Endothelial cell of umbilical vein (primary cell): Measurements from ENCODE around the gene MCM8. TPM values are rescaled to one million over a fixed set of nuclear protein-coding genes. Genes with fewer than 3 reads are reported as not detected.

Experiments
- BruUV-seq: library from RNA; stranded (reverse); fragments of 400-500 nt; replicated peaks from 2 replicates; lab custom pipeline; 2021; lab: Mats Ljungman, UMichigan
- CTCF ChIA-PET: fragments of 300-600, 350-600 bp; sonication (Branson Sonifier 250); formaldehyde crosslinking; loops from one replicate; lab custom pipeline; 2021; ENCODE audit warnings: antibody characterized with exemption, inconsistent platforms; lab: Charles Lee
- POLR2A ChIA-PET: fragments of 300-600, 350-600 bp; sonication (Branson Sonifier 250); formaldehyde crosslinking; loops from one replicate; lab custom pipeline; 2021; ENCODE audit warnings: antibody characterized with exemption, inconsistent platforms; lab: Charles Lee
- DNase-seq: peaks from one replicate; pipeline ENCODE4 v3.0.0-alpha.2; 2011; ENCODE audit warnings: low read depth, low spot score
- FAIRE-seq: peaks from 2 replicates; lab custom pipeline; 2011; peaks lifted over from hg19 to GRCh38; lab: Jason Lieb, UNC
- H2AFZ ChIP-seq: 2 replicates; pipeline ENCODE4 v1.6.0; 2012; ENCODE audit warnings: low read depth, low read length, control low read depth, inconsistent platforms
- H3K27ac ChIP-seq: 2 replicates; pipeline ENCODE4 v1.5.1; 2011; ENCODE audit warnings: low read depth, mild to moderate bottlenecking, control low read depth, low read length, moderate library complexity; ENCODE audit not compliant: insufficient read depth
- H3K27me3 ChIP-seq, 2 experiments: 2 replicates each; pipeline versions ENCODE4 v1.6.0 to v1.6.1; 2011; ENCODE audit warnings: low read length in 2 of 2, mixed read lengths in 1 of 2; ENCODE audit not compliant: control insufficient read depth in 2 of 2, insufficient read depth in 2 of 2
- H3K36me3 ChIP-seq, 2 experiments: 2 replicates in 1 of 2; 3 replicates in 1 of 2; pipeline ENCODE4 v1.5.1; 2011; ENCODE audit warnings: low read length in 2 of 2, mild to moderate bottlenecking in 1 of 2, moderate library complexity in 1 of 2; ENCODE audit not compliant: control insufficient read depth in 2 of 2, insufficient read depth in 2 of 2; ENCODE audit errors: extremely low read depth in 1 of 2
- H3K4me1 ChIP-seq: 3 replicates; pipeline ENCODE4 v1.5.1; 2011; ENCODE audit warnings: mild to moderate bottlenecking, low read length; ENCODE audit not compliant: control insufficient read depth, insufficient read depth; ENCODE audit errors: extremely low read depth
- H3K4me2 ChIP-seq: 2 replicates; pipeline ENCODE4 v1.6.1; 2011; ENCODE audit warnings: low read length, control low read depth, mixed read lengths; ENCODE audit not compliant: insufficient read depth
- H3K4me3 ChIP-seq, 3 experiments: fragments of 200-600 bp in 1 of 3; sonication (generic), shearing (Covaris generic) in 1 of 3; replicated peaks in 1 of 3; 2 replicates each; pipeline ENCODE4 v1.5.1; 2011 to 2016; ENCODE audit warnings: control low read depth in 3 of 3, low read length in 3 of 3, mild to moderate bottlenecking in 2 of 3, inconsistent platforms in 1 of 3, low read depth in 1 of 3, moderate library complexity in 1 of 3; ENCODE audit not compliant: insufficient read depth in 1 of 3
- H3K79me2 ChIP-seq: 2 replicates; pipeline ENCODE4 v1.6.0; 2012; ENCODE audit warnings: low read length, inconsistent platforms; ENCODE audit not compliant: control insufficient read depth, insufficient read depth
- H3K9ac ChIP-seq: replicated peaks from 2 replicates; pipeline ENCODE3; 2011; ENCODE audit warnings: low read length, control low read depth; ENCODE audit not compliant: insufficient read depth; ENCODE audit errors: extremely low read depth
- H3K9me1 ChIP-seq: replicated peaks from 3 replicates; pipeline ENCODE4 v1.6.0; 2011; ENCODE audit warnings: mild to moderate bottlenecking, low read length; ENCODE audit not compliant: control insufficient read depth, insufficient read depth; ENCODE audit errors: extremely low read depth
- H3K9me3 ChIP-seq: replicated peaks from 2 replicates; pipeline ENCODE4 v1.5.1; 2012; ENCODE audit warnings: low read length, inconsistent platforms; ENCODE audit not compliant: control insufficient read depth, insufficient read depth
- H4K20me1 ChIP-seq: replicated peaks from 2 replicates; pipeline ENCODE3; 2011; ENCODE audit warnings: mild to moderate bottlenecking, low read length; ENCODE audit not compliant: control insufficient read depth, insufficient read depth; ENCODE audit errors: extremely low read depth
- EZH2 ChIP-seq: IDR thresholded peaks from 2 replicates; pipeline ENCODE4 v1.6.1; 2012; ENCODE audit warnings: borderline replicate concordance, low read depth, mild to moderate bottlenecking, moderate library complexity, low read length, inconsistent platforms; ENCODE audit not compliant: severe bottlenecking
- FOS ChIP-seq: IDR thresholded peaks from 2 replicates; pipeline ENCODE4 v1.6.1; 2011; ENCODE audit warnings: mild to moderate bottlenecking, low read length, moderate library complexity, borderline replicate concordance; ENCODE audit not compliant: insufficient read depth
- JUN ChIP-seq: IDR thresholded peaks from 2 replicates; pipeline ENCODE4 v1.6.1; 2011; ENCODE audit warnings: borderline replicate concordance, low read depth; ENCODE audit not compliant: insufficient read length, insufficient read depth
- POLR2AphosphoS5 ChIP-seq: IDR thresholded peaks from 2 replicates; pipeline ENCODE4 v1.6.1; 2012; ENCODE audit warnings: low read depth, mild to moderate bottlenecking, control low read depth, low read length, moderate library complexity; ENCODE audit not compliant: insufficient read depth
- dilution Hi-C: fragments of 300-500 bp; cut with MboI; formaldehyde crosslinking; loops from one replicate; pipeline ENCODE4 v1.15.0; 2019; ENCODE audit warnings: low sequenced_read_pairs; ENCODE audit not compliant: extremely low pct_ligation_motif_present
- intact Hi-C: fragments of 100-400 bp; cut with micrococcal nuclease; formaldehyde crosslinking; loops from one replicate; pipeline ENCODE4 v1.10.0; 2022
- polyA plus RNA-seq, 4 experiments: library from polyadenylated mRNA; depleted of rRNA in 3 of 4; stranded (reverse) in 3 of 4; unstranded in 1 of 4; fragments of >200 nt; gene quantifications; 2 replicates each; pipeline versions ENCODE4 v1.2.1 to v1.2.3, GENCODE V29; 2011 to 2012; ENCODE audit warnings: missing spikeins in 1 of 4
- total RNA-seq: library from RNA; stranded (reverse); gene quantifications from 2 replicates; pipeline ENCODE4 v1.2.3, GENCODE V29; 2021

MCM8 gene
- total and polyA plus RNA-seq, 2 donors (not counting 3 experiments of a cell fraction or from before 2014, with no cell fraction given) = 2.9 to 14.4 TPM

- dilution Hi-C loops (no loop called here), intact Hi-C loops (no loop called here)
- Histone ChIP-seq H4K20me1 (no peaks in the 10 kb centered on the region), H3K36me3 (peaks cover 0 to 4% of the 10 kb centered on the region in 2 experiments), H3K27me3 (no peaks in the 10 kb centered on the region), H3K27ac (no peak overlapping the region), H3K9ac (no peak overlapping the region), H2AFZ (no peak overlapping the region), H3K4me1 (no peaks in the 10 kb centered on the region), H3K9me1 (no peaks in the 10 kb centered on the region), H3K4me3 (no peak overlapping the region), H3K9me3 (no peaks in the 10 kb centered on the region), H3K79me2 (no peaks in the 10 kb centered on the region), H3K4me2 (no peak overlapping the region)
- ChIA-PET POLR2A (no interaction called here), CTCF (interaction anchor here (1.0 to 1.9 kb wide), 3 partner anchors 11 to 463 kb away, joined by 4 to 6 read pairs (median 6); no protein-coding TSS in a partner anchor)
- DNase-seq (peak; percentile 13), FAIRE-seq (no peak)
- BruUV-seq = no TSS peak
- no peak for TF ChIP-seq EZH2
- TF ChIP-seq JUN = no peak
- TF ChIP-seq FOS = no peak
- TF ChIP-seq POLR2AphosphoS5 = no peak
Measured at GRCh38 chr20:5991623-5992441, 41.4 kb downstream of the MCM8 start.

GRCh38 chr20:5996765-5997164 is 46.3 kb downstream of the MCM8 start:
- no TSS peak for BruUV-seq
- intact Hi-C loops (no loop called here), dilution Hi-C loops (no loop called here)
- no peaks in the 10 kb centered on the region for H4K20me1 ChIP-seq
- no peaks in the 10 kb centered on the region for H3K4me1 ChIP-seq
- DNase-seq (no peak), FAIRE-seq (no peak)
- H3K9ac ChIP-seq = no peak overlapping the region
- no peaks in the 10 kb centered on the region for H3K9me1 ChIP-seq
- CTCF ChIA-PET = interaction anchor here (1.1 kb wide), 2 partner anchors 34 to 209 kb away, joined by 3 read pairs; no protein-coding TSS in a partner anchor
- H3K27me3 ChIP-seq = no peaks in the 10 kb centered on the region
- no peaks in the 10 kb centered on the region for H3K9me3 ChIP-seq
- POLR2A ChIA-PET = no interaction called here
- no peak overlapping the region for H2AFZ ChIP-seq
- no peaks in the 10 kb centered on the region for H3K79me2 ChIP-seq
- no peak overlapping the region for H3K4me2 ChIP-seq
- H3K27ac ChIP-seq = no peak overlapping the region
- no peak for TF ChIP-seq POLR2AphosphoS5
- no peaks in the 10 kb centered on the region for H3K36me3 ChIP-seq
- no peak overlapping the region for H3K4me3 ChIP-seq
